Stimulated activated naive CD4-positive, alpha-beta T cell treated with Interleukin-2 at 50 U/mL for 16 hours (primary cell): ENCODE measurements around the gene SPINK14.

Experiments used
- DNase-seq: peaks from one replicate; lab custom pipeline; 2025; lab: John Stamatoyannopoulos, UW

Gene SPINK14

DNA sequence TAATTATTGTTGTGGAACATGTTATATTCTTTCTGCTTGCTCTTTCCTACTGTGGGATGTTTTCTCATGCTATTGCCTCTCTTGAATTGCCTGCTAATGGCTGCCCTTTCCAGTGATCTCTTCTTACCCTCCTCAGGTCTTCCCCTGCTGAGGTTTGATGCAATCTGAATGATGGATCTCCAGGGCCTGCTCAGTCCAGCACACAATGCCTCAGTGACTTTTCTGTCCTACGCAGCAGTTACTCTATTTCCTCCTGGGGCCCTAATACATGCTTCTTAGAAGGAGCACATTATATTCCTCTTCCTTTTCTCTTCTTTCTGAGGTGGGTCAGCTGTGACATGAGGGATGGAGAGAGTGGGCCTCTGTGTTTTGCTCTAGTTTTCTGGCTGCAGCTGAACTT lies at the start of gene SPINK14:
SPINK14 (plus strand) TSS at position 301 of the 400 bp plus-strand sequence. CDS start 1,187 bp downstream, outside the sequence.
- DNase-seq: no peak

- no peak for DNase-seq
Observed at GRCh38 chr5:148120317-148120716, 48.0 kb upstream of the SPINK14 start.

DNA sequence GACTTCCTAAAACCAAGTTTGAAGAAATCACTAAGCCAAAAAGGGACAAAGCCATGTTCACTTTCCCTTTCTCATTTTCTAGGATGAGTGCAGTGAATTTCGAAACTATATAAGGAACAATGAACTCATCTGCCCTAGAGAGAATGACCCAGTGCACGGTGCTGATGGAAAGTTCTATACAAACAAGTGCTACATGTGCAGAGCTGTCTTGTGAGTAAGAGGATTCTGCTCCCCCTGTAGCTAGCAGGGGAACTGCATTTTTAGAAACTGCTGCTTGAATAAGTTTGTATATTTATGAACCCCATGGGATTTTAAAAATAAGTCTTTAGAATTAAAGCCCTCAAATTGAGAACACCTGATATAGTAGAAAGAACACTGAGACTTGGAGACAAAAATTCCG lies 42.7 kb upstream of the SPINK14 start:
- no peak for DNase-seq

DNA sequence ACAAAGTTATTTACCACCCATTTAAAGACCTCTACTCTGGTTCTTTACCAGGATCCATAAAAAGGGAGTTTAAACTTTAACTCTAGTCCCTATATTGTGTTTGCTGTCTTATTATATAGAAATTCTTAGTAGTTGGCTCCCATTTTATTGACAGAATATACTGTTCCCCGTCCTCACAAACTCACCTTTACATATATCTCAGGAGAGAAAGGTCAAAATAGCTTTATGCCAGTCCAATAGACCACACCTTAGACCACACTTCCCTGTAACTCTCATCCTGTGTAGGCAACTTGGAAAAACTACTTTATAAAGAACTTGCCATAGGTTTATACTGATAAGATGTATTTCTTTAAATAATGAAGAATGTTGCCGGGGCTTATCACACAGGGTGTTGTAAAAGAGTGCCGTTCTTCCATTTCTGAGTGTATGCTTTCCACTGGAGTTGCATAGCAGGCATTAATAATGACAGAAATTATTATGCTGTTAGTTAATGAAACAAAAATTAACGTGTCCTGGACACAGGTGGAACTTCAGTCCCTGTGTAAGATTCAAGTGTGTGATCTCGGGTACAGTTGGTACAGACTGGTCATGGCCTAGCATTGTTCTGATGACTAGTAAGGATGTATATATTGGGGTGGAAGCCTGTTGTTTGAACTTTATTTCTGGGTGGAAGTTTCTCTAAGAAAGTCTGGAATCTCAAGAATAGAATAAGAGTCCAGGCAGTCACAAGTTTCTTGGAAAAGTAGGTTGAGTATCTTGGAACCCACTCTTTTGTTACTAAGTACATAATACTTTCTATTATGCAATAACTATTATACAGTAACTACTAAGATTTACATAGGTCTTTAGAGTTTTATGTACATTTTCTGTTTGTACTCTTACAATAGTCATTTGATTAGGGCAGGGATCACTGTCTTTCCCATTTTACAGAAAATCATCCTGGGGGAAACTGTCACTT lies 33.0 kb upstream of the SPINK14 start:
- DNase-seq: no peak

- DNase-seq: no peak
Observed at GRCh38 chr5:148140846-148141245, 27.5 kb upstream of the SPINK14 start.

DNA sequence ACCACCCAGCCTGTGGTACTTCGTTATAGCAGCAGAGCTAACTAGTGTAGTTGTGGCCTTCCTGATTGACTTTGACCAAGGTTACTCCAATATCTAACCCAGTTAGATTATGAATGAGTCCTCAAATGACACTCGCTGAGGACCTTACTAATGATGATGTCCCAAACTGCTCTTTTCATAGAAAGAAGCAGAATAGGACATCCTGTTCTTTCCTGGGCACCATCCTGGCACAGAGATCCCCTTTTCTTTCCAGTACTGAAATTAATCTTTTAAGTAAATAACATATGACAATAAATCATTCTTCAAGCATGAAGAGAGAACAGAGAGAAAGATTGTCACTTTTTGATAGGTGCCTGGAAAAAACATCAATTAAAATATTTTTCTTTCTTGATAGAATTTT lies 26.7 kb upstream of the SPINK14 start:
- no peak for DNase-seq

GRCh38 chr5:148145916-148146315 lies 22.4 kb upstream of the SPINK14 start:
- no peak for DNase-seq

- no peak for DNase-seq
Observed at GRCh38 chr5:148146487-148146886, 21.9 kb upstream of the SPINK14 start.

DNA sequence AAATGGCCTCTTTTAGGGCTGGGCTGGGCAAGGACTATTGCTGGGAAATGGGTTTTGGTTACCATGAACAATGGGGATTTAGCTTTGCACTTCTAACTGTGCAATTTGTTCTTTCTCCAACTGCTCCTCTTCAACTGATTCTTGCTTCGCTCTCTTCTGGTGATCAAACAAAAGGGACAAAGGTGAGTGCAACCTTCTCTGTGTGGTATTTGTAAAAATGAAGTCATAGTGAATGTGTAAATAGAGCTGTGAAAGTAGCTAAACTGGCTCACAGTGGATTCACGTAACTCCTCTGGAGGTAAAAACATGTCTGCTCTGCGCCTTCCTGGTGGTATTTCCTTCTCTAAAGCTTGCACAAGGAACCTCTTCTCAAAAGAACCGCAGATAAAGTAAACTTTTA lies 20.9 kb upstream of the SPINK14 start:
- DNase-seq: no peak

DNA sequence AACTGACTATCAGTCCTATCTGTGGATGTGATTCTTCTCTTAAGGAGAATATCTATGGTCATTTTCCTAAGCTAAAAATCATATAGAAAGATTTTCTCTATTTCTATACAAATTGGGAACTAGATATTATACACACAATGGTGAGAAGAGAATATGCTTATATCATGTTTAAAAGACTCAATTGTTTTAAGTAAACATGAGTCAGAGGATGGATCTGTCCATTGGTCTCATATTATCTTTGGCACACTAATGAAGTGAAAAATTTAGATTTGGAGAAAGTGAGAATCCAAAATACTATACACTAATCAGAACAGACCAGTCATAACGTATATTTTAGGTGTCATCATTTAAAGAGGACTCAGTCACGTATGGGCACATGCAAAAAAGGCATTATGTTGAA lies 16.5 kb upstream of the SPINK14 start:
- DNase-seq: no peak

- DNase-seq: no peak
Observed at GRCh38 chr5:148152781-148153180, 15.6 kb upstream of the SPINK14 start.

- no peak for DNase-seq
Observed at GRCh38 chr5:148156609-148157008, 11.7 kb upstream of the SPINK14 start.

DNA sequence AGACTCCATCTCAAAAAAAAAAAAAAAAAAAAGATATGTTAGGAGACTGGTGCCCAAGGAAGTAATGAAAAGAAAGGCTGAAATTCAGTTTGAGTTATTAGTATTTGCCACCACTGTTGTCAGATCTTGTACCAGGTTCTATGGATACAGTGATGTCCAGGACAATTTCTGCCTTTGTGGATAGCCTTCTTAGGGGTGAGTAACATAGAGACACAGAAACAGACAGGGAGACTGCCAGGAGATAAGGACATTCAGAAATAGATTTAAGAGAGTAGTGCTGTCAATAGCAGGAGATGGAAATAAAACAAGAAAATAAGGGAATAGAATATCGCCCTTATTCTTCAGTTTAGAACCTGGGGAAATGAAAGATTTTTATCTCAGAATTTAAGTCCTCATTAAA lies 6.3 kb upstream of the SPINK14 start:
- DNase-seq: no peak

- no peak for DNase-seq
Observed at GRCh38 chr5:148163345-148163744, 5.0 kb upstream of the SPINK14 start.

DNA sequence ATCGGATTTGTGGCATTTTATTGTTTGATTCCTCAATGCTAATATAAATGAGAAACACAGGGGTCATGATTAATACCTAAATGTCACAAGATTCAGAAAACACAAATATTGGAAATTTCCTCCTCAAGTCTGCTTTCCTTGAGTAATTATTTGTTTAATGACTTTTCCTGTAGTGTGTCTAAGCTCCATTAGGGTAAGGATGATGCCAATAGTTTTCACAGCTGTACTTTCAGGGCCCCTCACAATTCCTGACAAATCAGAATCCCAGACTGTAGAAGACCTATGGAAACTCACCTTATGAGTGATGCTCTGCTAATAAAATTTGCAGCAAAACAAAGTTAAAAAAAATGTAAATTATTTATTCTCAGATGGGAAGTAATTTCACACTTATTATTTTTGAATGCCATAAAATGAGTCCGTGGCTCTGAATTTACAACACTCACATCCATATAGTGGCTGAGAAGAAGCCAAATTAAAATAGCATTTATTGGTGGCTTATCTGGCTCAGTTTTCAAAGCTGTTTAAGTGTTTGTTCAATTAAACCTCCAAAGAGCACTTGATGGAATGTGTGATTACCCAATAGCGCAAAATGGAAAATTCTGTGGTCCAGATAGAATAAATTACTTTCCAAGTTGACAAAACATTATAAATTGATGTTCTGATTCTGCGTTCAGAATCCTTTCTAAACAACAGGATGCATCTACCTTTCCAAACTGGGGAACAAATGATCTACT lies 1.6 kb upstream of the SPINK14 start:
- DNase-seq: no peak

DNA sequence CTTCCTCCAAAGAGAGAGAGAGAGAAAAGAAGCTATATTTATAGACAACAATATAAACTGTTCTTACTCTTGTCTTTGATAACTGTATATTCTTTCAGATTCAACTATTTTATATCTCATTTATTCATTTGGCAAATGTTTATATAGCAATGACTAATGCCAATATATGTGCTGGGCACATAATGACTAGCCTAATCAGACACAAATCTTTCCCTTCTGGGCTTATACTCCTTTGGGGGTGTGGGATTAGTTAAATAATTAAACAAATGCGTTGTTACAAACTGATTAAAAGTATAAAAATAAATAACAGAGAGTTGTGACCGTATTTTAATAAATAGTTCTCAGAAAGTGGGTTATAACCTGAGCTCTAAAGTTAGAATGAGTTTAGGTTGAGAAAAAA lies 4.0 kb downstream of the SPINK14 start:
- no peak for DNase-seq

DNA sequence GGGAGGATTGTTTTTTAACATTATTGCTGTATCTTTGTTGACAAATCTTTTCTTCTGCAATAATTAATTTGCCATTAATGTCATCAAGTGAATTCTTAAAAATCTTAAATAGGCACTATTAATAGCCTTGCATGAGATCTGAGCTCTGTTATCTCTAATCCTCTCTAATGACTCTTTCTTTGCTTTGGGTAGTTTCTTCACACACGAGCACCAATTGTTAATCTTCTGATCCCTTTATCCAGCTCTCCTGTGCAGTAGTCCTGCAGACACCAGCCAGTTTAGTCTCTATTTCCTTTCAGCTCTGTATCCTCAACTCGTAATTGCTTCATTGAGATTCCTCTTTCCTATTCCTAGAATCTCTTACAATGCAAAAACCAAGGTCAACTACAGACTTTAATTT lies 8.1 kb downstream of the SPINK14 start:
- DNase-seq: no peak

GRCh38 chr5:148177207-148177606 lies 8.9 kb downstream of the SPINK14 start:
- no peak for DNase-seq

DNA sequence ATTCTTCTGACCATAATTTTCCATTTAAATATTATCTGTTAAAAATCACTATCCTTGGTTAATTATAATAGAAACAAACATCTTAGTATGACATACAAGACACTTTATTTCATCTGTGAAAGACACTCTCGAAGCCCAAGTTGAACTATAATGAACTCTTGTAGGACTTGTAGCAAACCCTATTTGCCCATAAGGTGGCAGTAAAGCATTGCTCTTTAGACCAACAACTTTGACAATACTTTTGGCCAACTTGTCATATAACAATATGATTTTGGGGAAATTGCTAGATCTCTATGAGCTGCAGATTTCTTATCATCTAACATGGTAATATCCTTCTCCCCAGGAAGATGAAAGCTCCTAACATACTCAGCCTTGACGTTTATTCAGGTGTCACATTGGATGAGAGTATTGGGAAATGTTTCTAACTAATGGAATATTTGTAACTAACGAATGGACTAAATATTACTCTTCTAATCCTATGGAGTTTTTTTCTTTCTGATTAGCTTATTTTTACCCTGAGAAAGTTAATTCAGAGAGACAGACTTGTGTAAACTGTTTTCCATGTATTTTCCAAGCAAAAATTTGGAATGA lies 11.0 kb downstream of the SPINK14 start:
- no peak for DNase-seq

GRCh38 chr5:148186248-148187003 lies 18.1 kb downstream of the SPINK14 start:
- DNase-seq: no peak

- DNase-seq: no peak
Observed at GRCh38 chr5:148191010-148191409, 22.7 kb downstream of the SPINK14 start.

GRCh38 chr5:148193202-148193601 lies 24.9 kb downstream of the SPINK14 start:
- DNase-seq: no peak
